ENCODE data around the gene OGFOD3. TPM values are rescaled to one million over a fixed set of nuclear protein-coding genes. Genes with fewer than 3 reads are reported as not detected.

Gene OGFOD3
- total and polyA plus RNA-seq, 9 of the 15 experiments (the other 6 are each of a cell fraction or from before 2014, with no cell fraction given) = 0.69 to 44.7 (median 18.9) TPM

DNA sequence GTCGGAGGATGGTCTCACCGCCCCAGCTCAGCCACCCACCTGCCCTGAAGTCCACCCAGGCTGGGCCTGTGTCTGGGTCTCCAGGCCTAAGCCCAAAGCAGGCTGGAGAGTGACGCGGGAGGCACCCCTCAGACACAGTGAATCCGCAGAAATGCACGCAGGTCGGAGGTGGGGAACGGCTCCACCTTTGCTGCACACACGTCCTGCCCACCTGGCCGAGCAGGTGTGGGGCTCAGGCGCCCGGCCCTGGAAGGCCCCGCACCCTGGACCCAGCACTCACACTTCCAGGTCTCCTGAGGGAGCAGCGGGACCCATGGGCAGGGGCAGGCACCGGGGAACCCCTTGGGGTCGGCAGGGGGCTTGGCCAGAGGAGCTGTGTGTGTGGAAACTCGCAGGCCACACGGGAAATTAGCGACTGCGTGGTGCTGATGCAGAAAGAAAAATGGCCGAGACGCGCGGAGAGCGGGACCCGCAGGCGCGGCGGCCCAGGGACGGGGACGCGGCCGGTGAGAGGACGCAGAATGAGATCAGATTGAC, 21.5 kb upstream of the OGFOD3 start (continued):
- TF ChIP-seq, protein P1, sequence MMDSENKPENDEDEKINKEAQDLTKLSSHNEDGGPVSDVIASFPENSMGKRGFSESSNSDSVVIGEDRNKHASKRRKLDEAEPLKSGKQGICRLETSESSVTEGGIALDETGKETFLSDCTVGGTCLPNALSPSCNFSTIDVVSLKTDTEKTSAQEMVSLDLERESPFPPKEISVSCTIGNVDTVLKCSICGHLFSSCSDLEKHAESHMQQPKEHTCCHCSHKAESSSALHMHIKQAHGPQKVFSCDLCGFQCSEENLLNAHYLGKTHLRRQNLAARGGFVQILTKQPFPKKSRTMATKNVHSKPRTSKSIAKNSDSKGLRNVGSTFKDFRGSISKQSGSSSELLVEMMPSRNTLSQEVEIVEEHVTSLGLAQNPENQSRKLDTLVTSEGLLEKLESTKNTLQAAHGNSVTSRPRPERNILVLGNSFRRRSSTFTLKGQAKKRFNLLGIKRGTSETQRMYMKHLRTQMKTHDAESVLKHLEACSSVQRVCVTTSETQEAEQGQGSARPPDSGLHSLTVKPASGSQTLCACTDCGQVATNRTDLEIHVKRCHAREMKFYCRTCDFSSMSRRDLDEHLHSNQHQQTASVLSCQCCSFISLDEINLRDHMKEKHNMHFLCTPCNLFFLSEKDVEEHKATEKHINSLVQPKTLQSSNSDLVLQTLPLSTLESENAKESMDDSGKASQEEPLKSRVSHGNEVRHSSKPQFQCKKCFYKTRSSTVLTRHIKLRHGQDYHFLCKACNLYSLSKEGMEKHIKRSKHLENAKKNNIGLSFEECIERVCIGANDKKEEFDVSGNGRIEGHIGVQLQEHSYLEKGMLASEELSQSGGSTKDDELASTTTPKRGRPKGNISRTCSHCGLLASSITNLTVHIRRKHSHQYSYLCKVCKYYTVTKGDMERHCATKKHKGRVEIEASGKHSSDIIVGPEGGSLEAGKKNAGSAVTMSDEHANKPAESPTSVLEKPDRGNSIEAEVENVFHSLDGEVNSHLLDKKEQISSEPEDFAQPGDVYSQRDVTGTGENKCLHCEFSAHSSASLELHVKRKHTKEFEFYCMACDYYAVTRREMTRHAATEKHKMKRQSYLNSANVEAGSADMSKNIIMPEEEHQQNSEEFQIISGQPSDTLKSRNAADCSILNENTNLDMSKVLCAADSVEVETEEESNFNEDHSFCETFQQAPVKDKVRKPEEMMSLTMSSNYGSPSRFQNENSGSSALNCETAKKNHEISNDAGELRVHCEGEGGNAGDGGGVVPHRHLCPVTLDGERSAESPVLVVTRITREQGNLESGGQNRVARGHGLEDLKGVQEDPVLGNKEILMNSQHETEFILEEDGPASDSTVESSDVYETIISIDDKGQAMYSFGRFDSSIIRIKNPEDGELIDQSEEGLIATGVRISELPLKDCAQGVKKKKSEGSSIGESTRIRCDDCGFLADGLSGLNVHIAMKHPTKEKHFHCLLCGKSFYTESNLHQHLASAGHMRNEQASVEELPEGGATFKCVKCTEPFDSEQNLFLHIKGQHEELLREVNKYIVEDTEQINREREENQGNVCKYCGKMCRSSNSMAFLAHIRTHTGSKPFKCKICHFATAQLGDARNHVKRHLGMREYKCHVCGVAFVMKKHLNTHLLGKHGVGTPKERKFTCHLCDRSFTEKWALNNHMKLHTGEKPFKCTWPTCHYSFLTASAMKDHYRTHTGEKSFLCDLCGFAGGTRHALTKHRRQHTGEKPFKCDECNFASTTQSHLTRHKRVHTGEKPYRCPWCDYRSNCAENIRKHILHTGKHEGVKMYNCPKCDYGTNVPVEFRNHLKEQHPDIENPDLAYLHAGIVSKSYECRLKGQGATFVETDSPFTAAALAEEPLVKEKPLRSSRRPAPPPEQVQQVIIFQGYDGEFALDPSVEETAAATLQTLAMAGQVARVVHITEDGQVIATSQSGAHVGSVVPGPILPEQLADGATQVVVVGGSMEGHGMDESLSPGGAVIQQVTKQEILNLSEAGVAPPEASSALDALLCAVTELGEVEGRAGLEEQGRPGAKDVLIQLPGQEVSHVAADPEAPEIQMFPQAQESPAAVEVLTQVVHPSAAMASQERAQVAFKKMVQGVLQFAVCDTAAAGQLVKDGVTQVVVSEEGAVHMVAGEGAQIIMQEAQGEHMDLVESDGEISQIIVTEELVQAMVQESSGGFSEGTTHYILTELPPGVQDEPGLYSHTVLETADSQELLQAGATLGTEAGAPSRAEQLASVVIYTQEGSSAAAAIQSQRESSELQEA (IDR thresholded peaks at IDR 0.05; ENCODE audit: low read depth) = no peak
- TF ChIP-seq RBM22 (IDR thresholded peaks at IDR 0.05; ENCODE audit: low read depth, low read length, poor library complexity, severe bottlenecking) = peak; percentile 43
